H1 (cell line): Measurements from ENCODE around the gene GRIP1. TPM values are rescaled to one million over a fixed set of nuclear protein-coding genes. Genes with fewer than 3 reads are reported as not detected.

Source experiments
- CTCF ChIA-PET: fragments of 300-600 bp; sonication (Branson Sonifier 250); formaldehyde crosslinking; loops from one replicate; lab custom pipeline; 2021; ENCODE audit not compliant: partially characterized antibody; lab: Charles Lee
- POLR2A ChIA-PET: fragments of 300-600 bp; sonication (Branson Sonifier 250); formaldehyde crosslinking; loops from one replicate; lab custom pipeline; 2021; ENCODE audit warnings: inconsistent platforms; ENCODE audit not compliant: partially characterized antibody; lab: Charles Lee
- DNase-seq, 2 experiments: peaks; one replicate each; pipeline versions ENCODE4 v3.0.0 to v3.0.0-alpha.2; 2010 to 2022; ENCODE audit warnings: low spot score in 2 of 2, low read depth in 1 of 2, mixed read lengths in 1 of 2
- FAIRE-seq: peaks from 2 replicates; lab custom pipeline; 2011; peaks lifted over from hg19 to GRCh38; lab: Jason Lieb, UNC
- H2AFZ ChIP-seq: 2 replicates; pipeline ENCODE4 v1.8.1; 2012; ENCODE audit warnings: low read length, inconsistent platforms
- H2AK5ac ChIP-seq: 2 replicates; pipeline ENCODE4 v1.6.1; 2013; ENCODE audit warnings: low read depth, low read length
- H2BK120ac ChIP-seq: replicated peaks from 2 replicates; pipeline ENCODE3; 2013; ENCODE audit warnings: low read depth, low read length, inconsistent platforms
- H2BK12ac ChIP-seq: 2 replicates; pipeline ENCODE4 v1.6.1; 2013; ENCODE audit warnings: low read depth, low read length
- H2BK15ac ChIP-seq: 2 replicates; pipeline ENCODE4 v1.6.1; 2013; ENCODE audit warnings: low read length
- H2BK20ac ChIP-seq: 2 replicates; pipeline ENCODE4 v1.6.1; 2013; ENCODE audit warnings: low read length
- H2BK5ac ChIP-seq: 2 replicates; pipeline ENCODE4 v1.6.1; 2013; ENCODE audit warnings: low read depth, low read length
- H3K14ac ChIP-seq: 2 replicates; pipeline ENCODE4 v1.6.1; 2013; ENCODE audit warnings: inconsistent platforms; ENCODE audit not compliant: insufficient read length
- H3K18ac ChIP-seq: 2 replicates; pipeline ENCODE4 v1.6.1; 2013; ENCODE audit warnings: low read length; ENCODE audit errors: extremely low read depth
- H3K23ac ChIP-seq: 2 replicates; pipeline ENCODE4 v1.6.1; 2013; ENCODE audit warnings: inconsistent platforms; ENCODE audit not compliant: insufficient read length
- H3K23me2 ChIP-seq: 2 replicates; pipeline ENCODE4 v1.6.1; 2013; ENCODE audit warnings: low read depth, low read length
- H3K27ac ChIP-seq: 2 replicates; pipeline ENCODE4 v1.6.1; 2011; ENCODE audit warnings: low read depth, low read length, inconsistent platforms
- H3K27me3 ChIP-seq, 4 experiments: replicated peaks in 1 of 4; 1 replicate in 1 of 4; 2 replicates in 3 of 4; pipeline versions ENCODE4 v1.6.1 to v1.8.1; 2011 to 2013; ENCODE audit warnings: low read length in 3 of 4, mild to moderate bottlenecking in 3 of 4, inconsistent platforms in 2 of 4, mixed read lengths in 2 of 4, moderate library complexity in 1 of 4; ENCODE audit not compliant: control insufficient read depth in 3 of 4, insufficient read depth in 3 of 4; ENCODE audit errors: extremely low read depth in 1 of 4
- H3K36me3 ChIP-seq, 4 experiments: 2 replicates each; pipeline versions ENCODE4 v1.6.1 to v1.8.1; 2011 to 2013; ENCODE audit warnings: mild to moderate bottlenecking in 4 of 4, low read length in 3 of 4, moderate library complexity in 2 of 4, control low read depth in 1 of 4, inconsistent platforms in 1 of 4; ENCODE audit not compliant: insufficient read depth in 4 of 4, control insufficient read depth in 2 of 4
- H3K4ac ChIP-seq: replicated peaks from 2 replicates; pipeline ENCODE3; 2013; ENCODE audit warnings: low read length, low read depth, mixed read lengths, inconsistent platforms; ENCODE audit not compliant: insufficient read length
- H3K4me1 ChIP-seq, 4 experiments: replicated peaks in 1 of 4; 1 replicate in 1 of 4; 2 replicates in 3 of 4; pipeline versions ENCODE4 v1.6.1 to v1.8.1; 2011 to 2013; ENCODE audit warnings: low read length in 3 of 4, inconsistent platforms in 2 of 4, mixed read lengths in 1 of 4; ENCODE audit not compliant: insufficient read depth in 4 of 4, control insufficient read depth in 3 of 4
- H3K4me2 ChIP-seq, 2 experiments: 2 replicates each; pipeline versions ENCODE4 v1.6.1 to v1.8.1; 2011 to 2013; ENCODE audit warnings: low read depth in 2 of 2, low read length in 2 of 2, control low read depth in 1 of 2, inconsistent platforms in 1 of 2, mild to moderate bottlenecking in 1 of 2; ENCODE audit not compliant: insufficient read depth in 1 of 2
- H3K4me3 ChIP-seq, 4 experiments: fragments of 200-600, 300-600 bp in 1 of 4; sonication (generic), shearing (Covaris generic), sonication (Bioruptor Twin) in 1 of 4; 2 replicates each; pipeline versions ENCODE4 v1.5.1 to v1.8.1; 2011 to 2016; ENCODE audit warnings: low read length in 4 of 4, low read depth in 3 of 4, control low read depth in 2 of 4, inconsistent platforms in 2 of 4, mild to moderate bottlenecking in 2 of 4, mixed read lengths in 1 of 4, moderate library complexity in 1 of 4; ENCODE audit not compliant: insufficient read depth in 2 of 4; ENCODE audit errors: extremely low read depth in 1 of 4
- H3K56ac ChIP-seq: replicated peaks from 2 replicates; pipeline ENCODE3; 2013; ENCODE audit warnings: low read depth, mild to moderate bottlenecking, mixed read lengths, low read length, inconsistent platforms; ENCODE audit not compliant: insufficient read length
- H3K79me1 ChIP-seq: 2 replicates; pipeline ENCODE4 v1.6.1; 2013; ENCODE audit warnings: low read depth, low read length, control low read depth
- H3K79me2 ChIP-seq, 2 experiments: 2 replicates each; pipeline versions ENCODE4 v1.6.1 to v1.8.1; 2012 to 2013; ENCODE audit warnings: low read length in 2 of 2, mild to moderate bottlenecking in 2 of 2, inconsistent platforms in 1 of 2; ENCODE audit not compliant: insufficient read depth in 2 of 2, control insufficient read depth in 1 of 2
- H3K9ac ChIP-seq, 4 experiments: replicated peaks in 1 of 4; 1 replicate in 1 of 4; 2 replicates in 3 of 4; pipeline versions ENCODE4 v1.6.1 to v1.8.1; 2011 to 2013; ENCODE audit warnings: low read depth in 3 of 4, low read length in 3 of 4, control low read depth in 2 of 4, mild to moderate bottlenecking in 2 of 4, moderate library complexity in 2 of 4, inconsistent platforms in 1 of 4; ENCODE audit errors: extremely low read depth in 1 of 4
- H3K9me3 ChIP-seq, 2 experiments: 2 replicates each; pipeline versions ENCODE4 v1.6.1 to v1.8.1; 2012 to 2013; ENCODE audit warnings: mild to moderate bottlenecking in 2 of 2, moderate library complexity in 2 of 2, control low read depth in 1 of 2, inconsistent platforms in 1 of 2, low read depth in 1 of 2, low read length in 1 of 2, mixed read lengths in 1 of 2; ENCODE audit not compliant: insufficient read depth in 2 of 2
- H4K20me1 ChIP-seq, 2 experiments: replicated peaks in 1 of 2; 2 replicates each; pipeline versions ENCODE3 to v1.8.1; 2011 to 2013; ENCODE audit warnings: inconsistent platforms in 2 of 2, low read length in 2 of 2, mild to moderate bottlenecking in 1 of 2; ENCODE audit not compliant: insufficient read depth in 2 of 2, control insufficient read depth in 1 of 2
- H4K5ac ChIP-seq: 2 replicates; pipeline ENCODE4 v1.6.1; 2013; ENCODE audit warnings: low read length, low read depth, mixed read lengths, inconsistent platforms; ENCODE audit not compliant: insufficient read length
- H4K8ac ChIP-seq: 2 replicates; pipeline ENCODE4 v1.8.0; 2013; ENCODE audit warnings: mild to moderate bottlenecking, moderate library complexity, low read length, inconsistent platforms; ENCODE audit not compliant: insufficient read depth; ENCODE audit errors: extremely low read depth
- H4K91ac ChIP-seq: replicated peaks from 2 replicates; pipeline ENCODE3; 2013; ENCODE audit warnings: low read length, mixed read lengths, inconsistent platforms; ENCODE audit not compliant: insufficient read length
- CBX5 ChIP-seq: fragments of 300-800, 300-1000 bp; sonication (generic); IDR thresholded peaks from 2 replicates; pipeline ENCODE4 v1.7.1; 2016; ENCODE audit warnings: antibody characterized with exemption, low read length, low read depth
- HDAC2 ChIP-seq, 2 experiments: fragments of 300-600 bp in 1 of 2; sonication (generic) in 1 of 2; IDR thresholded peaks; 2 replicates each; pipeline ENCODE4 v1.6.1; 2011 to 2012; ENCODE audit warnings: low read depth in 2 of 2, low read length in 2 of 2, mild to moderate bottlenecking in 2 of 2, moderate library complexity in 2 of 2, borderline replicate concordance in 1 of 2, inconsistent platforms in 1 of 2
- HDAC6 ChIP-seq: IDR thresholded peaks from one replicate; pipeline ENCODE4 v1.7.1; 2012; ENCODE audit warnings: low read depth, mild to moderate bottlenecking, inconsistent platforms, low read length, moderate library complexity
- NANOG ChIP-seq: IDR thresholded peaks from 2 replicates; pipeline ENCODE4 v1.6.1; 2011; ENCODE audit warnings: low read length, low read depth, mild to moderate bottlenecking, inconsistent platforms; ENCODE audit not compliant: insufficient read depth, poor library complexity, severe bottlenecking
- NRF1 ChIP-seq: IDR thresholded peaks from 2 replicates; pipeline ENCODE4 v1.6.1; 2011; ENCODE audit warnings: mild to moderate bottlenecking, low read depth, low read length, improper control_type of control experiment
- POLR2A ChIP-seq, 2 experiments: IDR thresholded peaks; 1 replicate in 1 of 2; 2 replicates in 1 of 2; pipeline ENCODE4 v1.6.1; 2011; ENCODE audit warnings: low read depth in 2 of 2, low read length in 2 of 2, mild to moderate bottlenecking in 2 of 2; ENCODE audit errors: control extremely low read depth in 1 of 2
- RAD21 ChIP-seq, 2 experiments: IDR thresholded peaks in 1 of 2; conservative IDR thresholded peaks in 1 of 2; 2 replicates each; pipeline ENCODE4 v1.6.1; 2011; ENCODE audit warnings: low read depth in 2 of 2, low read length in 2 of 2, improper control_type of control experiment in 1 of 2, inconsistent platforms in 1 of 2, mild to moderate bottlenecking in 1 of 2, moderate library complexity in 1 of 2
- SP1 ChIP-seq: IDR thresholded peaks from 2 replicates; pipeline ENCODE4 v1.6.1; 2011; ENCODE audit warnings: low read depth, low read length
- TAF1 ChIP-seq: IDR thresholded peaks from 2 replicates; pipeline ENCODE4 v1.6.1; 2011; ENCODE audit warnings: mild to moderate bottlenecking, low read depth, low read length
- TAF7 ChIP-seq: optimal IDR thresholded peaks from 2 replicates; pipeline ENCODE3; 2011; ENCODE audit warnings: low read depth, mild to moderate bottlenecking, inconsistent platforms, low read length, moderate library complexity, borderline replicate concordance
- ZNF274 ChIP-seq: IDR thresholded peaks from 2 replicates; pipeline ENCODE4 v1.7.0; 2012; ENCODE audit warnings: low read length, borderline replicate concordance; ENCODE audit errors: extremely low read depth
- WGBS, 2 experiments: shearing (Covaris generic) in 1 of 2; methylation state at CpG; one replicate each; pipeline versions ENCODE4 v1.1.6 to v1.1.7; 2013 to 2015; ENCODE audit warnings: low lambda C conversion rate in 2 of 2, mixed read lengths in 2 of 2, inconsistent platforms in 1 of 2, low coverage in 1 of 2, missing lambda C conversion rate in 1 of 2; ENCODE audit not compliant: insufficient replicate concordance in 2 of 2, insufficient coverage in 1 of 2, insufficient read length in 1 of 2; ENCODE audit errors: extremely low coverage in 1 of 2, missing lambda C conversion rate in 1 of 2; 5-methylcytosine and 5-hydroxymethylcytosine counted together
- polyA plus RNA-seq, 7 experiments: library from polyadenylated mRNA; depleted of rRNA in 3 of 7; stranded (reverse) in 5 of 7; unstranded in 2 of 7; fragments of >200 nt in 5 of 7; fragments of 200-250 nt in 2 of 7; gene quantifications; 1 replicate in 5 of 7; 2 replicates in 1 of 7; 4 replicates in 1 of 7; pipeline versions ENCODE4 v1.2.1 to v1.2.3, GENCODE V29; 2011 to 2013; ENCODE audit warnings: missing spikeins in 2 of 7, mixed read lengths in 2 of 7
- total RNA-seq: library from RNA; stranded (reverse); fragmentation: NEBNext Ultra II Directional; extraction: Animal tissue kit (Norgen Biotek cat#: 25700); gene quantifications from 2 replicates; pipeline ENCODE4 v1.2.1, GENCODE V29; 2021
- TF ChIP-seq, protein P1 (sequence below): IDR thresholded peaks from 2 replicates; pipeline ENCODE4 v1.6.1; 2011; ENCODE audit warnings: low read depth, mild to moderate bottlenecking, low read length; ENCODE audit not compliant: insufficient read depth

The GRIP1 gene
- total and polyA plus RNA-seq, 2 of the 8 experiments (the other 6 are each of a cell fraction or from before 2014, with no cell fraction given): 4.5 to 27.3 TPM

- H3K23ac ChIP-seq: no peak overlapping the region
- no peak overlapping the region for H2BK20ac ChIP-seq
- no peak overlapping the region for H3K9ac ChIP-seq
- H3K4me1 ChIP-seq: no peaks in the 10 kb centered on the region
- H3K27ac ChIP-seq: no peak overlapping the region
- no peaks in the 10 kb centered on the region for H3K9me3 ChIP-seq
- H2BK5ac ChIP-seq: no peak overlapping the region
- H4K5ac ChIP-seq: no peak overlapping the region
- no peaks in the 10 kb centered on the region for H3K23me2 ChIP-seq
- no peak overlapping the region for H2BK12ac ChIP-seq
- POLR2A ChIA-PET: no interaction called here
- H3K79me2 ChIP-seq: 0 out of 4 replicates have a peak, but pooled peaks cover 0 to 3% of the 10 kb centered on the region in 2 experiments
- no peak overlapping the region for H3K4ac ChIP-seq
- H3K14ac ChIP-seq: no peak overlapping the region
- H4K8ac ChIP-seq: no peak overlapping the region
- H3K79me1 ChIP-seq: no peaks in the 10 kb centered on the region
- H4K91ac ChIP-seq: no peak overlapping the region
- H4K20me1 ChIP-seq: no peaks in the 10 kb centered on the region
- no peak overlapping the region for H2BK15ac ChIP-seq
- H3K18ac ChIP-seq: no peak overlapping the region
- 82% methylated on average over 1 of the region's 1 CpG; no CpG with 5 or more reads in 1 of the 2 experiments for WGBS, 2 experiments
- H3K36me3 ChIP-seq: peaks cover 0 to 36% (median 15%) of the 10 kb centered on the region in 4 experiments; a peak in 6 of 8 replicates
- H3K56ac ChIP-seq: no peak overlapping the region
- no peak for TF ChIP-seq CBX5
- TF ChIP-seq TAF1: no peak
- TF ChIP-seq RAD21 (IDR thresholded peaks at IDR 0.05 in 1 of 2, conservative IDR thresholded peaks at IDR 0.05 in 1 of 2; ENCODE audit: low read depth in 2 of 2, low read length in 2 of 2): no peak
- no peak for TF ChIP-seq SP1
- no peak for TF ChIP-seq ZNF274
- no peak for TF ChIP-seq POLR2A (IDR thresholded peaks at IDR 0.05; ENCODE audit: control extremely low read depth in 1 of 2, low read depth in 2 of 2, low read length in 2 of 2)
- TF ChIP-seq NRF1: no peak
- TF ChIP-seq NANOG: no peak
- TF ChIP-seq HDAC2 (IDR thresholded peaks at IDR 0.05; ENCODE audit: borderline replicate concordance in 1 of 2, low read depth in 2 of 2, low read length in 2 of 2): no peak
- TF ChIP-seq, protein P1, sequence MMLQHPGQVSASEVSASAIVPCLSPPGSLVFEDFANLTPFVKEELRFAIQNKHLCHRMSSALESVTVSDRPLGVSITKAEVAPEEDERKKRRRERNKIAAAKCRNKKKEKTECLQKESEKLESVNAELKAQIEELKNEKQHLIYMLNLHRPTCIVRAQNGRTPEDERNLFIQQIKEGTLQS: no peak
- TF ChIP-seq TAF7: no peak
- TF ChIP-seq HDAC6: no peak
- no peak for DNase-seq
- no peak overlapping the region for H3K4me2 ChIP-seq
- FAIRE-seq: no peak
- no peak overlapping the region for H2AFZ ChIP-seq
- H3K27me3 ChIP-seq: no peaks in the 10 kb centered on the region
- no peak overlapping the region for H2AK5ac ChIP-seq
- no peak overlapping the region for H2BK120ac ChIP-seq
- no peak overlapping the region for H3K4me3 ChIP-seq
- CTCF ChIA-PET: no interaction called here
These were observed 369.3 kb downstream of the GRIP1 start for GRCh38 chr12:66309606-66310005.
